ENCODE measurements around the gene TRIM46.

DNA sequence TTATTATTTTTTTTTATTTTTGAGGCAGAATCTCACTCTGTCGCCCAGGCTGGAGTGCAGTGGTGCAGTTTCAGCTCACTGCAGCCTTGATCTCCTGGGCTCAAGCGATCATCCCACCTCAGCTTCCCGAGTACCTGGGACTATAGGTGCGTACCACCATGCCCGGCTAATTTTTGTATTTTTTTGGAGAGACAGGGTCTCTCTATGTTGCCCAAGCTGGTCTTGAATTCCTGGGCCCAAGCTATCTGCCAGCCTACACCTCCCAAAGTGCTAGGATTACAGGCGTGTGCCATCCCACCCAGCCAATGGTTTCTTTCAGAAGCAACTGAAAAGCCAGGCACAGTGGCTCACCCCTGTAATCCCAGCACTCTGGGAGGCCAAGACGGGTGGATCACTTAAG, 2.8 kb upstream of the TRIM46 start:
- TF ChIP-seq, protein P1, sequence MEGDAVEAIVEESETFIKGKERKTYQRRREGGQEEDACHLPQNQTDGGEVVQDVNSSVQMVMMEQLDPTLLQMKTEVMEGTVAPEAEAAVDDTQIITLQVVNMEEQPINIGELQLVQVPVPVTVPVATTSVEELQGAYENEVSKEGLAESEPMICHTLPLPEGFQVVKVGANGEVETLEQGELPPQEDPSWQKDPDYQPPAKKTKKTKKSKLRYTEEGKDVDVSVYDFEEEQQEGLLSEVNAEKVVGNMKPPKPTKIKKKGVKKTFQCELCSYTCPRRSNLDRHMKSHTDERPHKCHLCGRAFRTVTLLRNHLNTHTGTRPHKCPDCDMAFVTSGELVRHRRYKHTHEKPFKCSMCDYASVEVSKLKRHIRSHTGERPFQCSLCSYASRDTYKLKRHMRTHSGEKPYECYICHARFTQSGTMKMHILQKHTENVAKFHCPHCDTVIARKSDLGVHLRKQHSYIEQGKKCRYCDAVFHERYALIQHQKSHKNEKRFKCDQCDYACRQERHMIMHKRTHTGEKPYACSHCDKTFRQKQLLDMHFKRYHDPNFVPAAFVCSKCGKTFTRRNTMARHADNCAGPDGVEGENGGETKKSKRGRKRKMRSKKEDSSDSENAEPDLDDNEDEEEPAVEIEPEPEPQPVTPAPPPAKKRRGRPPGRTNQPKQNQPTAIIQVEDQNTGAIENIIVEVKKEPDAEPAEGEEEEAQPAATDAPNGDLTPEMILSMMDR (IDR thresholded peaks at IDR 0.05; ENCODE audit: low read depth, low read length), result no peak
- no peak for TF ChIP-seq POLR2A (IDR thresholded peaks at IDR 0.05; ENCODE audit: extremely low read depth, insufficient read length)
- TF ChIP-seq, protein P2, sequence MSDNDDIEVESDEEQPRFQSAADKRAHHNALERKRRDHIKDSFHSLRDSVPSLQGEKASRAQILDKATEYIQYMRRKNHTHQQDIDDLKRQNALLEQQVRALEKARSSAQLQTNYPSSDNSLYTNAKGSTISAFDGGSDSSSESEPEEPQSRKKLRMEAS (IDR thresholded peaks at IDR 0.05; ENCODE audit: low read depth, low read length), result no peak

Data from NB4 (cell line).